HFFc6 (cell line): ENCODE data around the gene TSC22D1. TPM values are rescaled to one million over a fixed set of nuclear protein-coding genes. Genes with fewer than 3 reads are reported as not detected.

Experiments used
- DNase-seq: peaks from one replicate; pipeline ENCODE4 v3.0.0-alpha.2; 2018
- H3K27ac Mint-ChIP-seq: 2 replicates; pipeline ENCODE4 v1.8.0; 2020; ENCODE audit warnings: mild to moderate bottlenecking, mixed read lengths
- H3K27me3 Mint-ChIP-seq: 2 replicates; pipeline ENCODE4 v1.8.0; 2021; ENCODE audit warnings: mild to moderate bottlenecking, moderate library complexity, mixed read lengths; ENCODE audit not compliant: insufficient read depth
- H3K36me3 Mint-ChIP-seq: 2 replicates; pipeline ENCODE4 v1.8.0; 2021; ENCODE audit warnings: low read depth, mixed read lengths
- H3K4me1 Mint-ChIP-seq: 2 replicates; pipeline ENCODE4 v1.8.0; 2020; ENCODE audit warnings: low read depth, mixed read lengths
- H3K4me3 Mint-ChIP-seq: 2 replicates; pipeline ENCODE4 v1.8.0; 2020; ENCODE audit warnings: mild to moderate bottlenecking, moderate library complexity, mixed read lengths
- H3K9me3 Mint-ChIP-seq: 2 replicates; pipeline ENCODE4 v1.8.0; 2020; ENCODE audit warnings: mild to moderate bottlenecking, mixed read lengths
- total RNA-seq, 6 experiments: library from RNA; stranded (reverse); fragmentation: NEBNext Ultra II Directional; extraction: Animal tissue kit (Norgen Biotek cat#: 25700); gene quantifications; 2 replicates in 1 of 6; 3 replicates in 5 of 6; pipeline ENCODE4 v1.2.3, GENCODE V29; 2021
- TF ChIP-seq, protein P1 (sequence below): fragments of 200-600 bp; sonication (generic); IDR thresholded peaks from 2 replicates; pipeline ENCODE4 v1.5.0; 2021; ENCODE audit warnings: antibody characterized with exemption, mild to moderate bottlenecking

TSC22D1 gene
- total RNA-seq, 6 experiments from 2014 or later = 42.3 to 49.4 (median 45.2) TPM

DNA sequence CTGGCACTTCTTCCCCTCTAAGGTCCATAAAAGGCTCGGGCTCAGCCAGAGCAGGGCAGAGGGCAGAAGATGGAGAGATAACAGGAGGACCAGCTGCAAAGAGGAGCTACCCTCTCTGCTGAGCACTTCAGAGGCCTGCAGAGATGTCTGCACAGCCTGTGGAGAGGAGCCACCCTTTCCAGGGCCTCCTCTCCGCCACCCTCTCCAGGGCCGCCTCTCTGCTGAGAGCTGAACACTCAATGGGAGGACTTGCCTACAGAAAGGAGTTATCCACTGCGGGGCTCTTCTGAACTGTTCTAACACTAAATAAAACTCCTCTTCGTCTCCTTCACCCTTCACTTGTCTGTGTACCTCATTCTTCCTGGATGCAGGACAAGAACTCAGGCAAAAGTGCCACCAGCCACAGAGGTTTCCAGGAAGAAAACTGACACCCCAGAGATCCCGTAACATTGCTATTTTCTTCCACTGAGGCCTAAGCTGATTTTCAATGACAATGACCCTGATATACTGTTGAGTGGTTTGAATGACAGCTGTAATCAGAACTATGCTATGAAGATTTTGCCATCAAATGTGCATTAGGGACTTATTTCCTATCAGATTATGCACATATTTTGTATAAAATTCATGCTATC, 16.2 kb upstream of the TSC22D1 start:
- peaks cover 2% of the 10 kb centered on the region for H3K27me3 Mint-ChIP-seq
- H3K4me1 Mint-ChIP-seq = no peaks in the 10 kb centered on the region
- DNase-seq = no peak
- TF ChIP-seq, protein P1, sequence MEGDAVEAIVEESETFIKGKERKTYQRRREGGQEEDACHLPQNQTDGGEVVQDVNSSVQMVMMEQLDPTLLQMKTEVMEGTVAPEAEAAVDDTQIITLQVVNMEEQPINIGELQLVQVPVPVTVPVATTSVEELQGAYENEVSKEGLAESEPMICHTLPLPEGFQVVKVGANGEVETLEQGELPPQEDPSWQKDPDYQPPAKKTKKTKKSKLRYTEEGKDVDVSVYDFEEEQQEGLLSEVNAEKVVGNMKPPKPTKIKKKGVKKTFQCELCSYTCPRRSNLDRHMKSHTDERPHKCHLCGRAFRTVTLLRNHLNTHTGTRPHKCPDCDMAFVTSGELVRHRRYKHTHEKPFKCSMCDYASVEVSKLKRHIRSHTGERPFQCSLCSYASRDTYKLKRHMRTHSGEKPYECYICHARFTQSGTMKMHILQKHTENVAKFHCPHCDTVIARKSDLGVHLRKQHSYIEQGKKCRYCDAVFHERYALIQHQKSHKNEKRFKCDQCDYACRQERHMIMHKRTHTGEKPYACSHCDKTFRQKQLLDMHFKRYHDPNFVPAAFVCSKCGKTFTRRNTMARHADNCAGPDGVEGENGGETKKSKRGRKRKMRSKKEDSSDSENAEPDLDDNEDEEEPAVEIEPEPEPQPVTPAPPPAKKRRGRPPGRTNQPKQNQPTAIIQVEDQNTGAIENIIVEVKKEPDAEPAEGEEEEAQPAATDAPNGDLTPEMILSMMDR = no peak
- peaks cover 9% of the 10 kb centered on the region for H3K36me3 Mint-ChIP-seq
- no peak overlapping the region for H3K27ac Mint-ChIP-seq
- no peak overlapping the region for H3K4me3 Mint-ChIP-seq
- peaks cover 8% of the 10 kb centered on the region for H3K9me3 Mint-ChIP-seq

DNA sequence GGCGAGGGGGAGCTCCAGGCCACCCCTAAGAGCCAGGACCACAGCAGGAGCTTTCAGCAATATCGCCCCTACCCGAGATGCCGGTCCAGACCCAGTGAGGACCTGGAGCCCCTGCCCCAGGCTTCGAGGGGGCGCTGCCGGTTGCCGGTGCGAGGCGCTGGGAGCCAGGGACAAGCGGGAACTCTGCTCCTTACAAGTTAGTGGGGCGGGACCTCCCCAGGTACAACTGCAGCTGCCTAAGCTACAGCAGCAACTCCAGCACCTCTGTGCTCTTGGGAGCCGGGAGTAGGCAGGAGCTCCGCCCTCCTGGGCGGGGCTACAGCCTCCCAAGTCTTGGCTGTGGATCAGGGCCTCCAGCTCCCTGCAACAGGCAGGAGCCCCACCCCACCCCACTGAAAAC, 15.2 kb upstream of the TSC22D1 start:
- Mint-ChIP-seq H3K27ac (no peak overlapping the region), H3K4me1 (no peaks in the 10 kb centered on the region), H3K4me3 (no peak overlapping the region), H3K36me3 (peaks cover 9% of the 10 kb centered on the region), H3K27me3 (peaks cover 2% of the 10 kb centered on the region), H3K9me3 (peaks cover 8% of the 10 kb centered on the region)
- no peak for DNase-seq
- TF ChIP-seq, protein P1 = no peak

DNA sequence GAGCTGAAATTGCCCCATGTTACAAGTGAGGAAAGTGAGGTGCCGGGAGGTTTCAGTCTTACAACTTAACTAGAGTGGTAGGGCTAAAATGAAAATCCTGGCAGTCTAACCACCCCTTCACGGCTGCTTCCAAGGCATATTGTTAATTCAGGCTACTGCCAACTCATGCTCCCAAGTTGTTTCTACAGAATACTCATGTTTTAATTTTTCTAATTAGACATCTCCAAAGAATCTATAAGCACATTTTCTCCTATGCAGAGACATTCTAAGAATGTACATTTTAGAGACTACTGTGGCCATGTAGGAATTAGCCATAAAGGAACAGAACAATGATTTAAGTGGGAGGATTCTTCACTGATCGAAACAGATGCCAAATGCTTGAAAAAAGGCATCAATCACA, 7.0 kb upstream of the TSC22D1 start:
- no peaks in the 10 kb centered on the region for H3K36me3 Mint-ChIP-seq

DNA sequence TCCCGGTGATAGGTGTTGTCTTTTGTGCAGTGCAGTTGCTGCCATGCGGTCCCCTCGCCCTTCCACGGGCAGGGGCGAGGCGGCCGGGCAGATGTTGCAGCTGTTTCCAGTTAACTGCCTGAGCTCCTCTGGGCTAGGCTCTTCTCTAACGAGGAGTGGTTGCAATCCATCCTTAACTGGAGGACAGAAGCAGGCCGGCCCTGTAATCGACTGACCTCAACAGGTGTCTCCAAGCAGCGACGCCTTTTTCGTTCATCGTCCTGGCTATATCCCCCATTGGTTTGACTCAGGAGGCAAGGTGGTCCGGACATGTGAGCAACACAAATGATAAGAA, 1.9 kb upstream of the TSC22D1 start:
- no peak for DNase-seq

More for the DNA sequence above, 7.0 kb upstream of the TSC22D1 start:
- H3K27me3 Mint-ChIP-seq = peaks cover 2% of the 10 kb centered on the region; the same call in 1 of the 2 replicates
- H3K4me3 Mint-ChIP-seq = peak overlapping the region; percentile 45; the same call in 1 of the 2 replicates
- TF ChIP-seq, protein P1 = no peak
- DNase-seq = no peak
- peak overlapping the region; percentile 63 for H3K27ac Mint-ChIP-seq
- no peaks in the 10 kb centered on the region for H3K9me3 Mint-ChIP-seq
- H3K4me1 Mint-ChIP-seq = peaks cover 23% of the 10 kb centered on the region

DNA sequence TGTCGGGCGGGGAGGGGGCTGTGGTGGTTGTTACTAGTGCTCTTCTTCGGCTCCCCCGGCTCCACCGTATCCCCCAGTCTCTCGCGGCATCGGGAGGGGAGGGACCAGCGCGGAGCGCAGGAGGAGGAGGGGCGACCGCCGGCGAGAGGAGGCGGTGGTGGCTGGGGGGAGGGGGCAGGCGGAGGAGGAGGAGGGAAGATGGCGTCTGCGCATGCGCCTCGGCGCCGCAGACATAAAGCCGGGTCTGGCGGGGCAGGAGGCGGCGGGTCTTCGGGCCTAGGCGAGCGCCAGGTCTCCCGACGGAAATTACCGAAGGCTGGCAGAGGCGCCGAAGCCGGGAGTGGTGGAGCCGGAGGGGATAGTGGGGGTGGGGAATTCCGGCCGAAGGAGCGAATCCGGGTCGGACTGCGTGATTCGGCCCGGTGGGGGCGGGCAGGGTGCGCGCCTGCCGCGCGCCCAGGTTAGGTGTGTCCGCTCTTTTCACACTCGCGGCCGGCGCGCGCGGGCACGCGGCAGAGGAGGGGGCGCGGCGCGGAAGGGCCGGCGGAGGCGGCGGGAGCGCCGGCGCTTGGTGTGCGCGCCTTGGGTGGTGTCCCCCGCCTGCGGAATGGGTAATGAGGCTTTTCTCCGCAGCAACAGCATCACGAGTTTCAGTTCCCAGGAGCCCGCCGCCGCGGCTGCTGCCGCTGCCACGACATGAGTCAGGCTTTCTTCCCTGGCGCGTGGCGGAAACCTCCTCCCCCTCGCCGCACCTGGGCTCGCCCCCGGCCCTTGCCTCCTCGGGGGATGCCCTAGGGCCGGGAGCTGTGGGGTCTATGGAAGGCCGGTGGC, 1.3 kb upstream of the TSC22D1 start:
- H3K27me3 Mint-ChIP-seq = peaks cover 2% of the 10 kb centered on the region; the same call in 1 of the 2 replicates
- peak overlapping the region; percentile 89 for H3K4me3 Mint-ChIP-seq
- H3K4me1 Mint-ChIP-seq = peaks cover 46% of the 10 kb centered on the region
- H3K36me3 Mint-ChIP-seq = peaks cover 34% of the 10 kb centered on the region
- DNase-seq = peak; percentile 93
- no peaks in the 10 kb centered on the region for H3K9me3 Mint-ChIP-seq
- peak overlapping the region; percentile 92 for H3K27ac Mint-ChIP-seq
- TF ChIP-seq, protein P1 = no peak

More for the DNA sequence above, 1.9 kb upstream of the TSC22D1 start:
- TF ChIP-seq, protein P1 = no peak
- no peaks in the 10 kb centered on the region for H3K9me3 Mint-ChIP-seq
- H3K4me3 Mint-ChIP-seq = peak overlapping the region; percentile 89
- H3K4me1 Mint-ChIP-seq = peaks cover 46% of the 10 kb centered on the region
- H3K36me3 Mint-ChIP-seq = peaks cover 28% of the 10 kb centered on the region
- peak overlapping the region; percentile 92 for H3K27ac Mint-ChIP-seq
- H3K27me3 Mint-ChIP-seq = peaks cover 2% of the 10 kb centered on the region; the same call in 1 of the 2 replicates
